ENCODE data around the gene SCG3.

Gene SCG3

GRCh38 chr15:51726302-51727073 is 45.2 kb downstream of the SCG3 start:
- Histone ChIP-seq H3K36me3 (replicated peaks) (no peaks in the 10 kb centered on the region), H3K27ac (no peak overlapping the region), H3K27me3 (replicated peaks) (no peaks in the 10 kb centered on the region), H3K4me3 (ENCODE audit: low read depth, low read length) (no peak overlapping the region)
- TF ChIP-seq CTCF (IDR thresholded peaks at IDR 0.05; ENCODE audit: low read depth, low read length, missing control alignments) = no peak
- in situ Hi-C loops (cut with HindIII; ENCODE audit: low pct_ligation_motif_present, low sequenced_read_pairs) = no loop called here
- peak; percentile 93 for DNase-seq

- no peak overlapping the region for H3K4me3 ChIP-seq (ENCODE audit: low read depth, low read length)
- no peaks in the 10 kb centered on the region for H3K36me3 ChIP-seq (replicated peaks)
- no peaks in the 10 kb centered on the region for H3K27me3 ChIP-seq (replicated peaks)
- TF ChIP-seq CTCF (IDR thresholded peaks at IDR 0.05; ENCODE audit: low read depth, low read length, missing control alignments) = peak; percentile 65
- in situ Hi-C loops (cut with HindIII; ENCODE audit: low pct_ligation_motif_present, low sequenced_read_pairs) = no loop called here
- H3K27ac ChIP-seq = no peak overlapping the region
- peak; percentile 45 for DNase-seq
These were observed 46.0 kb downstream of the SCG3 start for GRCh38 chr15:51727141-51727897.

DNA sequence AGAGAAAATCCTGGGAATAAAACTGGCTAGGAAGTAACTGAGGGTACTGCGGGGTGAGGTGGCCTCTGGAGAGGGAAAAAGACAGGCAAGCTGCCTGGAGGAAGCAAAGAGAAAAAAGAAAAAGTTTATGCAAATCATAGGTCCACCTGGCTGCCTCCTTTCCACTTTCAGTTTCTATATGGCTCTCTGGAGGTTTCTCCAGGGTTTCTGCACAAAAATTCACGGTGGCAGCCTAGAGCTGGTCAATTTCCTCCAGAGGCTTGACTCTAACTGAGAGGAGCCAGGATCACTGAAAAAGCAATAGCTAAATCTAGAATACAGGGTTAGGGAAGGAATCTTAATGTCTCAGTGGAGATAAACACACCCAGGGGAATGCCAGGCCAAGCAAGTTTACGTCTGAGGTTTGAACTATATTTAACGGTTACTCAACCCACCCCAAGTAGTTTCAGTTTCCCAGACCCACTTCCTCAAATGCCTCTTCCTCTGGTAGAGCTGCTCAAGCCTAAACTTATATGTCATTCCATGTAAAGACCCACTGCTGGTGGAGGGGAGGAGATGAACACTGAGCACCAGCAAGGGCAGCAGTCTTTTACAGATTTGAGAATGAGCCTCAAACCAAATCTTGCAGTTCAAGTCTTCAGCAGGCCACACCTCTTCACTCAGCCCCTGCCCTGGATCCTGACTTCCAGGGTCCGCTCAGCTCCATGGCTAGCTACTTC is 50.4 kb downstream of the SCG3 start:
- no peaks in the 10 kb centered on the region for H3K36me3 ChIP-seq (replicated peaks)
- no peak overlapping the region for H3K4me3 ChIP-seq (ENCODE audit: low read depth, low read length)
- in situ Hi-C loops (cut with HindIII; ENCODE audit: low pct_ligation_motif_present, low sequenced_read_pairs) = no loop called here
- peak; percentile 55 for DNase-seq
- no peaks in the 10 kb centered on the region for H3K27me3 ChIP-seq (replicated peaks)
- peak overlapping the region; percentile 30 for H3K27ac ChIP-seq
- TF ChIP-seq CTCF (IDR thresholded peaks at IDR 0.05; ENCODE audit: low read depth, low read length, missing control alignments) = no peak

DNA sequence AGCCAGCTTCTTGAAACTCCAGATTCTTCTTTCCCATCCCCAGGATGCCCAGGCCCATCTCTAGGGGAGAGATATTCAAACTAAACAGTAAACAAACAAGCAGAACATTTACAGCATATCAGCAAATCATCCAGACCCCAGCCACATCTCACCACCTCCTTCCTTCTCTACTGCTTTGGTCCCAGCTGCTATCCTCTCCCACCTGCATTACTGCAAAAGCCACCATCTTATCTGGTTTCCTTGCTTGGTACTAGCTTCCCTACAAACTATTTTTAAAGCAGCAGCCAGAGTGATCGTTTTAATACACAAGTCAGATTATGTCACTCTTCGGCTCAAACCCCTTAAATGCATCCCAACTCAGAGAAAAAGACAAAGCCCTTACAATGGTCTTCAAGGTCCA is 51.3 kb downstream of the SCG3 start:
- H3K4me3 ChIP-seq (ENCODE audit: low read depth, low read length) = no peak overlapping the region
- no peaks in the 10 kb centered on the region for H3K27me3 ChIP-seq (replicated peaks)
- TF ChIP-seq CTCF (IDR thresholded peaks at IDR 0.05; ENCODE audit: low read depth, low read length, missing control alignments) = no peak
- H3K27ac ChIP-seq = no peak overlapping the region
- no peaks in the 10 kb centered on the region for H3K36me3 ChIP-seq (replicated peaks)
- in situ Hi-C loops (cut with HindIII; ENCODE audit: low pct_ligation_motif_present, low sequenced_read_pairs) = no loop called here
- no peak for DNase-seq

DNA sequence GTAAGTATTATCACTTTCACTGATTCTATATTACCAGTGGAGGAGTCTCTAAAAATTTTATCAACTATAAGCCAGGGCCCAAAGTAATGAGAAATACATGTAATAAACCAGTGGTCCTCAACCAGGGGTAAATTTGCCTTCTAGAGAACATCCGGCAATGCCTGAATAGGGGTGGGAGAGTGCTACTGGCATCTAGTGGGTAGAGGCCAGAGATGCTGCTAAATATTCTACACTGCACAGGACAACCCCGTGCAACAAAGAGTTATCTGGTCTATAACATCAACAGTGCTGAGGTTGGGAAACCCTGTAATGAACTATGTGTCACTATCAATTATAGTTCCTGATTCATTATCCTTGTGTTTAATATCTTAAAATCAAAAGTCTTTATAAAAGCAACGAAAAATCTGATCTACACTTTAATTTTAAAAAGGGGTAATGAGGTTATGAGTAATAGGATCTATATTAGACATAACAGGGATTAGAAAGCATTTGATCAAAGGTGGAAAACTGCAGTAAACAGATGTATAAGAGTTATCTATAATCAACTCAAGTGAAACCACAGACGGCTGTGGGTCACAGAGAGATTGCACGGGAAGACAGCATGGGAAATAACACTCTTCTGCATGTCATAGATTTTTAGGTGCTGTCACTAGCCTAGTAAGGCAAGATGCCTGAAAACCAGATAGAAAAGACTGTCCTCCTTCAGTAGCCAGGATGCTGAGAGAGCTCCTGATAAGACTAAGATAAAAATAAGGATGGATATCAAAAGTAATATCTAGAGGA is 54.1 kb downstream of the SCG3 start:
- DNase-seq = no peak
- H3K27ac ChIP-seq = no peak overlapping the region
- no peaks in the 10 kb centered on the region for H3K27me3 ChIP-seq (replicated peaks)
- in situ Hi-C loops (cut with HindIII; ENCODE audit: low pct_ligation_motif_present, low sequenced_read_pairs) = no loop called here
- no peak overlapping the region for H3K4me3 ChIP-seq (ENCODE audit: low read depth, low read length)
- TF ChIP-seq CTCF (IDR thresholded peaks at IDR 0.05; ENCODE audit: low read depth, low read length, missing control alignments) = peak; percentile 17
- H3K36me3 ChIP-seq (replicated peaks) = no peaks in the 10 kb centered on the region

Data from brain microvascular endothelial cell (primary cell).